A204.1 (cell line): ENCODE results near the gene AKAP13.
"Not testable (repeated sequence)": the region's sequence is repeated elsewhere in the genome, so short reads cannot be mapped to it uniquely, and the experiment has no call there.

Source experiments
- FAIRE-seq: peaks from 2 replicates; lab custom pipeline; 2012; peaks lifted over from hg19 to GRCh38; lab: Jason Lieb, UNC

Gene AKAP13

GRCh38 chr15:85348048-85348766 lies 32.2 kb upstream of the AKAP13 start:
- FAIRE-seq: not testable (repeated sequence)

- FAIRE-seq: not testable (repeated sequence)
Observed at GRCh38 chr15:85349062-85349461, 31.3 kb upstream of the AKAP13 start.

- FAIRE-seq: no peak
Observed at GRCh38 chr15:85350395-85350794, 30.0 kb upstream of the AKAP13 start.

- not testable (repeated sequence) for FAIRE-seq
Observed at GRCh38 chr15:85351501-85351900, 28.9 kb upstream of the AKAP13 start.

- FAIRE-seq: no peak
Observed at GRCh38 chr15:85351965-85352364, 28.4 kb upstream of the AKAP13 start.

GRCh38 chr15:85353516-85353915 lies 26.9 kb upstream of the AKAP13 start:
- FAIRE-seq: no peak

- FAIRE-seq: no peak
Observed at GRCh38 chr15:85354461-85354860, 25.9 kb upstream of the AKAP13 start.

- no peak for FAIRE-seq
Observed at GRCh38 chr15:85354948-85355347, 25.5 kb upstream of the AKAP13 start.

GRCh38 chr15:85356276-85356675 lies 24.1 kb upstream of the AKAP13 start:
- no peak for FAIRE-seq

GRCh38 chr15:85361323-85361722 lies 19.1 kb upstream of the AKAP13 start:
- no peak for FAIRE-seq

- FAIRE-seq: no peak
Observed at GRCh38 chr15:85362436-85363081, 17.8 kb upstream of the AKAP13 start.

GRCh38 chr15:85365980-85366379 lies 14.4 kb upstream of the AKAP13 start:
- no peak for FAIRE-seq

- no peak for FAIRE-seq
Observed at GRCh38 chr15:85367741-85368140, 12.7 kb upstream of the AKAP13 start.

- no peak for FAIRE-seq
Observed at GRCh38 chr15:85374831-85375230, 5.6 kb upstream of the AKAP13 start.

- FAIRE-seq: no peak
Observed at GRCh38 chr15:85377269-85377668, 3.1 kb upstream of the AKAP13 start.

- no peak for FAIRE-seq
Observed at GRCh38 chr15:85377986-85378385, 2.4 kb upstream of the AKAP13 start.

- no peak for FAIRE-seq
Observed at GRCh38 chr15:85379403-85380131, 836 bp upstream of the AKAP13 start.

- FAIRE-seq: no peak
Observed at GRCh38 chr15:85380812-85381642, 624 bp downstream of the AKAP13 start.

- FAIRE-seq: no peak
Observed at GRCh38 chr15:85381850-85382751, 1.7 kb downstream of the AKAP13 start.

- FAIRE-seq: no peak
Observed at GRCh38 chr15:85382942-85383341, 2.5 kb downstream of the AKAP13 start.

GRCh38 chr15:85383470-85384148 lies 3.2 kb downstream of the AKAP13 start:
- no peak for FAIRE-seq
